H1 (cell line): Measurements from ENCODE around the gene ARHGAP21. TPM values are rescaled to one million over a fixed set of nuclear protein-coding genes. Genes with fewer than 3 reads are reported as not detected.

Source experiments
- CTCF ChIA-PET: fragments of 300-600 bp; sonication (Branson Sonifier 250); formaldehyde crosslinking; loops from one replicate; lab custom pipeline; 2021; ENCODE audit not compliant: partially characterized antibody; lab: Charles Lee
- POLR2A ChIA-PET: fragments of 300-600 bp; sonication (Branson Sonifier 250); formaldehyde crosslinking; loops from one replicate; lab custom pipeline; 2021; ENCODE audit warnings: inconsistent platforms; ENCODE audit not compliant: partially characterized antibody; lab: Charles Lee
- DNase-seq, 2 experiments: peaks; one replicate each; pipeline versions ENCODE4 v3.0.0 to v3.0.0-alpha.2; 2010 to 2022; ENCODE audit warnings: low spot score in 2 of 2, low read depth in 1 of 2, mixed read lengths in 1 of 2
- FAIRE-seq: peaks from 2 replicates; lab custom pipeline; 2011; peaks lifted over from hg19 to GRCh38; lab: Jason Lieb, UNC
- H2AFZ ChIP-seq: 2 replicates; pipeline ENCODE4 v1.8.1; 2012; ENCODE audit warnings: low read length, inconsistent platforms
- H2AK5ac ChIP-seq: 2 replicates; pipeline ENCODE4 v1.6.1; 2013; ENCODE audit warnings: low read depth, low read length
- H2BK120ac ChIP-seq: replicated peaks from 2 replicates; pipeline ENCODE3; 2013; ENCODE audit warnings: low read depth, low read length, inconsistent platforms
- H2BK12ac ChIP-seq: 2 replicates; pipeline ENCODE4 v1.6.1; 2013; ENCODE audit warnings: low read depth, low read length
- H2BK15ac ChIP-seq: 2 replicates; pipeline ENCODE4 v1.6.1; 2013; ENCODE audit warnings: low read length
- H2BK20ac ChIP-seq: 2 replicates; pipeline ENCODE4 v1.6.1; 2013; ENCODE audit warnings: low read length
- H2BK5ac ChIP-seq: 2 replicates; pipeline ENCODE4 v1.6.1; 2013; ENCODE audit warnings: low read depth, low read length
- H3K14ac ChIP-seq: 2 replicates; pipeline ENCODE4 v1.6.1; 2013; ENCODE audit warnings: inconsistent platforms; ENCODE audit not compliant: insufficient read length
- H3K18ac ChIP-seq: 2 replicates; pipeline ENCODE4 v1.6.1; 2013; ENCODE audit warnings: low read length; ENCODE audit errors: extremely low read depth
- H3K23ac ChIP-seq: 2 replicates; pipeline ENCODE4 v1.6.1; 2013; ENCODE audit warnings: inconsistent platforms; ENCODE audit not compliant: insufficient read length
- H3K23me2 ChIP-seq: 2 replicates; pipeline ENCODE4 v1.6.1; 2013; ENCODE audit warnings: low read depth, low read length
- H3K27ac ChIP-seq: 2 replicates; pipeline ENCODE4 v1.6.1; 2011; ENCODE audit warnings: low read depth, low read length, inconsistent platforms
- H3K27me3 ChIP-seq, 4 experiments: replicated peaks in 1 of 4; 1 replicate in 1 of 4; 2 replicates in 3 of 4; pipeline versions ENCODE4 v1.6.1 to v1.8.1; 2011 to 2013; ENCODE audit warnings: low read length in 3 of 4, mild to moderate bottlenecking in 3 of 4, inconsistent platforms in 2 of 4, mixed read lengths in 2 of 4, moderate library complexity in 1 of 4; ENCODE audit not compliant: control insufficient read depth in 3 of 4, insufficient read depth in 3 of 4; ENCODE audit errors: extremely low read depth in 1 of 4
- H3K36me3 ChIP-seq, 4 experiments: 2 replicates each; pipeline versions ENCODE4 v1.6.1 to v1.8.1; 2011 to 2013; ENCODE audit warnings: mild to moderate bottlenecking in 4 of 4, low read length in 3 of 4, moderate library complexity in 2 of 4, control low read depth in 1 of 4, inconsistent platforms in 1 of 4; ENCODE audit not compliant: insufficient read depth in 4 of 4, control insufficient read depth in 2 of 4
- H3K4ac ChIP-seq: replicated peaks from 2 replicates; pipeline ENCODE3; 2013; ENCODE audit warnings: low read length, low read depth, mixed read lengths, inconsistent platforms; ENCODE audit not compliant: insufficient read length
- H3K4me1 ChIP-seq, 4 experiments: replicated peaks in 1 of 4; 1 replicate in 1 of 4; 2 replicates in 3 of 4; pipeline versions ENCODE4 v1.6.1 to v1.8.1; 2011 to 2013; ENCODE audit warnings: low read length in 3 of 4, inconsistent platforms in 2 of 4, mixed read lengths in 1 of 4; ENCODE audit not compliant: insufficient read depth in 4 of 4, control insufficient read depth in 3 of 4
- H3K4me2 ChIP-seq, 2 experiments: 2 replicates each; pipeline versions ENCODE4 v1.6.1 to v1.8.1; 2011 to 2013; ENCODE audit warnings: low read depth in 2 of 2, low read length in 2 of 2, control low read depth in 1 of 2, inconsistent platforms in 1 of 2, mild to moderate bottlenecking in 1 of 2; ENCODE audit not compliant: insufficient read depth in 1 of 2
- H3K4me3 ChIP-seq, 4 experiments: fragments of 200-600, 300-600 bp in 1 of 4; sonication (generic), shearing (Covaris generic), sonication (Bioruptor Twin) in 1 of 4; 2 replicates each; pipeline versions ENCODE4 v1.5.1 to v1.8.1; 2011 to 2016; ENCODE audit warnings: low read length in 4 of 4, low read depth in 3 of 4, control low read depth in 2 of 4, inconsistent platforms in 2 of 4, mild to moderate bottlenecking in 2 of 4, mixed read lengths in 1 of 4, moderate library complexity in 1 of 4; ENCODE audit not compliant: insufficient read depth in 2 of 4; ENCODE audit errors: extremely low read depth in 1 of 4
- H3K56ac ChIP-seq: replicated peaks from 2 replicates; pipeline ENCODE3; 2013; ENCODE audit warnings: low read depth, mild to moderate bottlenecking, mixed read lengths, low read length, inconsistent platforms; ENCODE audit not compliant: insufficient read length
- H3K79me1 ChIP-seq: 2 replicates; pipeline ENCODE4 v1.6.1; 2013; ENCODE audit warnings: low read depth, low read length, control low read depth
- H3K79me2 ChIP-seq, 2 experiments: 2 replicates each; pipeline versions ENCODE4 v1.6.1 to v1.8.1; 2012 to 2013; ENCODE audit warnings: low read length in 2 of 2, mild to moderate bottlenecking in 2 of 2, inconsistent platforms in 1 of 2; ENCODE audit not compliant: insufficient read depth in 2 of 2, control insufficient read depth in 1 of 2
- H3K9ac ChIP-seq, 4 experiments: replicated peaks in 1 of 4; 1 replicate in 1 of 4; 2 replicates in 3 of 4; pipeline versions ENCODE4 v1.6.1 to v1.8.1; 2011 to 2013; ENCODE audit warnings: low read depth in 3 of 4, low read length in 3 of 4, control low read depth in 2 of 4, mild to moderate bottlenecking in 2 of 4, moderate library complexity in 2 of 4, inconsistent platforms in 1 of 4; ENCODE audit errors: extremely low read depth in 1 of 4
- H3K9me3 ChIP-seq, 2 experiments: 2 replicates each; pipeline versions ENCODE4 v1.6.1 to v1.8.1; 2012 to 2013; ENCODE audit warnings: mild to moderate bottlenecking in 2 of 2, moderate library complexity in 2 of 2, control low read depth in 1 of 2, inconsistent platforms in 1 of 2, low read depth in 1 of 2, low read length in 1 of 2, mixed read lengths in 1 of 2; ENCODE audit not compliant: insufficient read depth in 2 of 2
- H4K20me1 ChIP-seq, 2 experiments: replicated peaks in 1 of 2; 2 replicates each; pipeline versions ENCODE3 to v1.8.1; 2011 to 2013; ENCODE audit warnings: inconsistent platforms in 2 of 2, low read length in 2 of 2, mild to moderate bottlenecking in 1 of 2; ENCODE audit not compliant: insufficient read depth in 2 of 2, control insufficient read depth in 1 of 2
- H4K5ac ChIP-seq: 2 replicates; pipeline ENCODE4 v1.6.1; 2013; ENCODE audit warnings: low read length, low read depth, mixed read lengths, inconsistent platforms; ENCODE audit not compliant: insufficient read length
- H4K8ac ChIP-seq: 2 replicates; pipeline ENCODE4 v1.8.0; 2013; ENCODE audit warnings: mild to moderate bottlenecking, moderate library complexity, low read length, inconsistent platforms; ENCODE audit not compliant: insufficient read depth; ENCODE audit errors: extremely low read depth
- H4K91ac ChIP-seq: replicated peaks from 2 replicates; pipeline ENCODE3; 2013; ENCODE audit warnings: low read length, mixed read lengths, inconsistent platforms; ENCODE audit not compliant: insufficient read length
- ATF2 ChIP-seq: IDR thresholded peaks from 2 replicates; pipeline ENCODE4 v1.6.1; 2012; ENCODE audit warnings: low read length, inconsistent platforms
- BRCA1 ChIP-seq: IDR thresholded peaks from 2 replicates; pipeline ENCODE4 v1.6.1; 2012; ENCODE audit warnings: low read depth, low read length, improper control_type of control experiment
- CEBPB ChIP-seq: IDR thresholded peaks from 2 replicates; pipeline ENCODE4 v1.6.1; 2012; ENCODE audit warnings: low read depth, low read length
- NANOG ChIP-seq: IDR thresholded peaks from 2 replicates; pipeline ENCODE4 v1.6.1; 2011; ENCODE audit warnings: low read length, low read depth, mild to moderate bottlenecking, inconsistent platforms; ENCODE audit not compliant: insufficient read depth, poor library complexity, severe bottlenecking
- POLR2A ChIP-seq, 2 experiments: IDR thresholded peaks; 1 replicate in 1 of 2; 2 replicates in 1 of 2; pipeline ENCODE4 v1.6.1; 2011; ENCODE audit warnings: low read depth in 2 of 2, low read length in 2 of 2, mild to moderate bottlenecking in 2 of 2; ENCODE audit errors: control extremely low read depth in 1 of 2
- POU5F1 ChIP-seq: IDR thresholded peaks from 2 replicates; pipeline ENCODE4 v1.6.1; 2011; ENCODE audit warnings: low read depth, mild to moderate bottlenecking, low read length, moderate library complexity
- RAD21 ChIP-seq, 2 experiments: IDR thresholded peaks in 1 of 2; conservative IDR thresholded peaks in 1 of 2; 2 replicates each; pipeline ENCODE4 v1.6.1; 2011; ENCODE audit warnings: low read depth in 2 of 2, low read length in 2 of 2, improper control_type of control experiment in 1 of 2, inconsistent platforms in 1 of 2, mild to moderate bottlenecking in 1 of 2, moderate library complexity in 1 of 2
- RXRA ChIP-seq: IDR thresholded peaks from 2 replicates; pipeline ENCODE4 v1.6.1; 2011; ENCODE audit warnings: low read depth, mild to moderate bottlenecking, low read length, moderate library complexity; ENCODE audit not compliant: insufficient read depth
- SAP30 ChIP-seq: fragments of 300-600 bp; sonication (generic); IDR thresholded peaks from 2 replicates; pipeline ENCODE4 v1.7.1; 2012; ENCODE audit warnings: low read length, moderate library complexity, mild to moderate bottlenecking, inconsistent platforms; ENCODE audit not compliant: insufficient read depth, insufficient replicate concordance
- SIN3A ChIP-seq, 2 experiments: IDR thresholded peaks in 1 of 2; conservative IDR thresholded peaks in 1 of 2; 2 replicates each; pipeline ENCODE4 v1.6.1; 2011 to 2012; ENCODE audit warnings: low read length in 2 of 2, improper control_type of control experiment in 1 of 2, low read depth in 1 of 2, mild to moderate bottlenecking in 1 of 2
- SP4 ChIP-seq: IDR thresholded peaks from 2 replicates; pipeline ENCODE4 v1.6.1; 2012; ENCODE audit warnings: low read length, inconsistent platforms
- SUZ12 ChIP-seq: fragments of 200-600 bp; sonication (generic); IDR thresholded peaks from 2 replicates; pipeline ENCODE4 v1.6.1; 2012; ENCODE audit warnings: mild to moderate bottlenecking, inconsistent platforms, low read length, moderate library complexity, mixed read lengths
- WGBS, 2 experiments: shearing (Covaris generic) in 1 of 2; methylation state at CpG; one replicate each; pipeline versions ENCODE4 v1.1.6 to v1.1.7; 2013 to 2015; ENCODE audit warnings: low lambda C conversion rate in 2 of 2, mixed read lengths in 2 of 2, inconsistent platforms in 1 of 2, low coverage in 1 of 2, missing lambda C conversion rate in 1 of 2; ENCODE audit not compliant: insufficient replicate concordance in 2 of 2, insufficient coverage in 1 of 2, insufficient read length in 1 of 2; ENCODE audit errors: extremely low coverage in 1 of 2, missing lambda C conversion rate in 1 of 2; 5-methylcytosine and 5-hydroxymethylcytosine counted together
- polyA plus RNA-seq, 7 experiments: library from polyadenylated mRNA; depleted of rRNA in 3 of 7; stranded (reverse) in 5 of 7; unstranded in 2 of 7; fragments of >200 nt in 5 of 7; fragments of 200-250 nt in 2 of 7; gene quantifications; 1 replicate in 5 of 7; 2 replicates in 1 of 7; 4 replicates in 1 of 7; pipeline versions ENCODE4 v1.2.1 to v1.2.3, GENCODE V29; 2011 to 2013; ENCODE audit warnings: missing spikeins in 2 of 7, mixed read lengths in 2 of 7
- total RNA-seq: library from RNA; stranded (reverse); fragmentation: NEBNext Ultra II Directional; extraction: Animal tissue kit (Norgen Biotek cat#: 25700); gene quantifications from 2 replicates; pipeline ENCODE4 v1.2.1, GENCODE V29; 2021

Gene ARHGAP21
- total and polyA plus RNA-seq, 2 of the 8 experiments (the other 6 are each of a cell fraction or from before 2014, with no cell fraction given) = 14.4 to 35.3 TPM

GRCh38 chr10:24707445-24707844 lies 16.2 kb downstream of the ARHGAP21 start:
- peaks cover 0 to 89% of the 10 kb centered on the region in 2 experiments; a peak in 3 of 4 replicates for H3K79me2 ChIP-seq
- no peak overlapping the region for H4K8ac ChIP-seq
- POLR2A ChIA-PET = interaction anchor here (1.0 kb wide), 2 partner anchors 8 to 15 kb away, joined by 3 read pairs; no protein-coding TSS in a partner anchor
- no peak overlapping the region for H4K5ac ChIP-seq
- H2BK15ac ChIP-seq = no peak overlapping the region
- no peaks in the 10 kb centered on the region for H3K23me2 ChIP-seq
- H3K56ac ChIP-seq = no peak overlapping the region
- CTCF ChIA-PET = interaction anchor here (0.9 to 1.0 kb wide), 4 partner anchors 9 to 90 kb away, joined by 3 to 4 read pairs (median 4); no protein-coding TSS in a partner anchor
- H3K23ac ChIP-seq = no peak overlapping the region
- no peak overlapping the region for H3K9ac ChIP-seq
- no peak overlapping the region for H3K27ac ChIP-seq
- H3K27me3 ChIP-seq = no peaks in the 10 kb centered on the region
- H3K4me1 ChIP-seq = peaks cover 0 to 2% (median 0%) of the 10 kb centered on the region in 4 experiments; a peak in 1 of 7 replicates
- H3K9me3 ChIP-seq = no peaks in the 10 kb centered on the region
- no peak overlapping the region for H2BK20ac ChIP-seq
- WGBS, 2 experiments = 96% methylated on average over 3 of the region's 3 CpGs; no CpG with 5 or more reads in 1 of the 2 experiments
- H3K4me3 ChIP-seq = no peak overlapping the region
- DNase-seq (no peak), FAIRE-seq (no peak)
- no peak overlapping the region for H4K91ac ChIP-seq
- no peak overlapping the region for H3K4me2 ChIP-seq
- no peak overlapping the region for H2AK5ac ChIP-seq
- H2BK12ac ChIP-seq = no peak overlapping the region
- no peak overlapping the region for H2BK5ac ChIP-seq
- H3K4ac ChIP-seq = no peak overlapping the region
- H2AFZ ChIP-seq = no peak overlapping the region
- no peaks in the 10 kb centered on the region for H3K79me1 ChIP-seq
- no peak overlapping the region for H2BK120ac ChIP-seq
- peaks cover 0 to 5% of the 10 kb centered on the region in 2 experiments for H4K20me1 ChIP-seq
- no peaks in the 10 kb centered on the region for H3K36me3 ChIP-seq
- H3K14ac ChIP-seq = no peak overlapping the region
- H3K18ac ChIP-seq = no peak overlapping the region
- TF ChIP-seq SIN3A (conservative IDR thresholded peaks at IDR 0.05 in 1 of 2, IDR thresholded peaks at IDR 0.05 in 1 of 2; ENCODE audit: low read depth in 1 of 2, low read length in 2 of 2) (no peak), SUZ12 (no peak), POU5F1 (no peak), ATF2 (no peak), RXRA (no peak), BRCA1 (no peak), CEBPB (no peak), RAD21 (IDR thresholded peaks at IDR 0.05 in 1 of 2, conservative IDR thresholded peaks at IDR 0.05 in 1 of 2; ENCODE audit: low read depth in 2 of 2, low read length in 2 of 2) (no peak), SP4 (no peak), NANOG (no peak), POLR2A (IDR thresholded peaks at IDR 0.05; ENCODE audit: control extremely low read depth in 1 of 2, low read depth in 2 of 2, low read length in 2 of 2) (no peak), SAP30 (no peak)
